Mammary epithelial cell (primary cell): Measurements from ENCODE around the gene HOXC6.

Source experiments
- CTCF ChIP-seq, 2 donors: IDR thresholded peaks in 1 of 2; conservative IDR thresholded peaks in 1 of 2; 2 replicates each; pipeline ENCODE4 v1.5.1; 2011 to 2012; ENCODE audit warnings: inconsistent platforms in 2 of 2, low read length in 2 of 2, mild to moderate bottlenecking in 2 of 2, control low read depth in 1 of 2, low read depth in 1 of 2; ENCODE audit not compliant: insufficient read depth in 1 of 2; ENCODE audit errors: extremely low read depth in 1 of 2
- EZH2 ChIP-seq: IDR thresholded peaks from 2 replicates; pipeline ENCODE4 v1.6.1; 2012; ENCODE audit warnings: low read length, inconsistent platforms, borderline replicate concordance

GRCh38 chr12:54014377-54015017, 13.7 kb upstream of the HOXC6 start:
- no peak for TF ChIP-seq CTCF (conservative IDR thresholded peaks at IDR 0.05 in 1 of 2, IDR thresholded peaks at IDR 0.05 in 1 of 2; ENCODE audit: extremely low read depth in 1 of 2, insufficient read depth in 1 of 2, low read depth in 1 of 2, low read length in 2 of 2)
- TF ChIP-seq EZH2: no peak
